ENCODE data around the gene TTC7B.

TTC7B gene

DNA sequence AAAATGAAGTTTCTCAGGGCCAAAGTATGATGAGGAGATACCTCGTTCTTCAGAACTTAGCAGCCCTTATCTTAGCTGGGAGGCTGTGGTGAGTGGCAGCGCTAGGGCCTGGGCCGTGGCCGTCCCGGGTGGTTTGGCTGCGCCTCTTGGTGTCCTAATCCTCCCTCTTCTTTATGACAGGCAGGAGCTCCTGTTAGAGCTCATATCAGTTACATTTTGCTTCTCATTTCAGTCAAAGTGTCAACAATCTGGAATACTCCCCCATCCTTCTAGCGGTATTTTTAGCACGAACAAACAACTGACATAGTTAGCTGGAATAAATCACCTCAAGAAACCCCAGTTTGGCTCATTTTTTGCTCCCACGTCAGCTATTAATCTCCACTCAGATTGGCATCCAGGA lies 188.8 kb downstream of the TTC7B start:
- Histone ChIP-seq H3K9me2 (ENCODE audit: low read depth, low read length) (no peaks in the 10 kb centered on the region), H3K9me3 (ENCODE audit: low read length) (no peaks in the 10 kb centered on the region), H3K27ac (ENCODE audit: low read depth, low read length, poor library complexity, severe bottlenecking) (no peak overlapping the region), H3K36me3 (ENCODE audit: insufficient read depth, low read length) (no peaks in the 10 kb centered on the region), H2AFZ (ENCODE audit: low read length) (no peak overlapping the region), H3K27me3 (ENCODE audit: insufficient read depth, low read length) (no peaks in the 10 kb centered on the region), H3K79me2 (ENCODE audit: insufficient read depth, low read length) (no peaks in the 10 kb centered on the region), H3F3A (ENCODE audit: insufficient read depth, low read length) (no peaks in the 10 kb centered on the region), H4K20me1 (ENCODE audit: insufficient read depth, low read length) (no peaks in the 10 kb centered on the region), H3K9ac (ENCODE audit: low read length) (no peak overlapping the region), H3K4me2 (ENCODE audit: low read length) (no peak overlapping the region), H3K4me1 (ENCODE audit: insufficient read depth, low read length, severe bottlenecking) (no peaks in the 10 kb centered on the region), H3K4me3 (ENCODE audit: low read depth, low read length, poor library complexity, severe bottlenecking) (no peak overlapping the region)
- no peak for TF ChIP-seq EZH2 (IDR thresholded peaks at IDR 0.05; ENCODE audit: borderline replicate concordance, low read length)
- TF ChIP-seq CTCF (IDR thresholded peaks at IDR 0.05; ENCODE audit: low read length), result no peak

GRCh38 chr14:90626550-90626949 lies 189.7 kb downstream of the TTC7B start:
- Histone ChIP-seq H3K9me3 (ENCODE audit: low read length) (no peaks in the 10 kb centered on the region), H4K20me1 (ENCODE audit: insufficient read depth, low read length) (no peaks in the 10 kb centered on the region), H3K27ac (ENCODE audit: low read depth, low read length, poor library complexity, severe bottlenecking) (no peak overlapping the region), H3K4me3 (ENCODE audit: low read depth, low read length, poor library complexity, severe bottlenecking) (no peak overlapping the region), H3K79me2 (ENCODE audit: insufficient read depth, low read length) (no peaks in the 10 kb centered on the region), H2AFZ (ENCODE audit: low read length) (no peak overlapping the region), H3K9ac (ENCODE audit: low read length) (no peak overlapping the region), H3K4me1 (ENCODE audit: insufficient read depth, low read length, severe bottlenecking) (no peaks in the 10 kb centered on the region), H3K9me2 (ENCODE audit: low read depth, low read length) (no peaks in the 10 kb centered on the region), H3K36me3 (ENCODE audit: insufficient read depth, low read length) (no peaks in the 10 kb centered on the region), H3F3A (ENCODE audit: insufficient read depth, low read length) (no peaks in the 10 kb centered on the region), H3K27me3 (ENCODE audit: insufficient read depth, low read length) (no peaks in the 10 kb centered on the region), H3K4me2 (ENCODE audit: low read length) (no peak overlapping the region)
- TF ChIP-seq CTCF (IDR thresholded peaks at IDR 0.05; ENCODE audit: low read length), result no peak
- no peak for TF ChIP-seq EZH2 (IDR thresholded peaks at IDR 0.05; ENCODE audit: borderline replicate concordance, low read length)

GRCh38 chr14:90625445-90625844 lies 190.8 kb downstream of the TTC7B start:
- H3K9ac ChIP-seq (ENCODE audit: low read length), result no peak overlapping the region
- no peak overlapping the region for H3K27ac ChIP-seq (ENCODE audit: low read depth, low read length, poor library complexity, severe bottlenecking)
- no peak overlapping the region for H3K4me3 ChIP-seq (ENCODE audit: low read depth, low read length, poor library complexity, severe bottlenecking)
- no peak for TF ChIP-seq CTCF (IDR thresholded peaks at IDR 0.05; ENCODE audit: low read length)
- no peak for TF ChIP-seq EZH2 (IDR thresholded peaks at IDR 0.05; ENCODE audit: borderline replicate concordance, low read length)
- H3K4me2 ChIP-seq (ENCODE audit: low read length), result no peak overlapping the region
- no peaks in the 10 kb centered on the region for H3F3A ChIP-seq (ENCODE audit: insufficient read depth, low read length)
- no peaks in the 10 kb centered on the region for H3K27me3 ChIP-seq (ENCODE audit: insufficient read depth, low read length)
- no peaks in the 10 kb centered on the region for H3K79me2 ChIP-seq (ENCODE audit: insufficient read depth, low read length)
- H3K9me3 ChIP-seq (ENCODE audit: low read length), result no peaks in the 10 kb centered on the region
- no peak overlapping the region for H2AFZ ChIP-seq (ENCODE audit: low read length)
- H3K9me2 ChIP-seq (ENCODE audit: low read depth, low read length), result no peaks in the 10 kb centered on the region
- H3K4me1 ChIP-seq (ENCODE audit: insufficient read depth, low read length, severe bottlenecking), result no peaks in the 10 kb centered on the region
- H4K20me1 ChIP-seq (ENCODE audit: insufficient read depth, low read length), result no peaks in the 10 kb centered on the region
- H3K36me3 ChIP-seq (ENCODE audit: insufficient read depth, low read length), result no peaks in the 10 kb centered on the region
